GM08714 (cell line): ENCODE measurements around the gene ARRDC1.
"Not testable (repeated sequence)": the region's sequence is repeated elsewhere in the genome, so short reads cannot be mapped to it uniquely, and the experiment has no call there.

Experiments used
- H3K4me3 ChIP-seq: fragments of 200-500 bp; sonication (Bioruptor generic); 2 replicates; pipeline ENCODE4 v1.5.1; 2014; ENCODE audit warnings: mild to moderate bottlenecking, low read length, inconsistent platforms
- ZNF274 ChIP-seq: IDR thresholded peaks from 2 replicates; pipeline ENCODE4 v1.6.1; 2012; ENCODE audit warnings: mild to moderate bottlenecking, low read depth, low read length

The ARRDC1 gene

DNA sequence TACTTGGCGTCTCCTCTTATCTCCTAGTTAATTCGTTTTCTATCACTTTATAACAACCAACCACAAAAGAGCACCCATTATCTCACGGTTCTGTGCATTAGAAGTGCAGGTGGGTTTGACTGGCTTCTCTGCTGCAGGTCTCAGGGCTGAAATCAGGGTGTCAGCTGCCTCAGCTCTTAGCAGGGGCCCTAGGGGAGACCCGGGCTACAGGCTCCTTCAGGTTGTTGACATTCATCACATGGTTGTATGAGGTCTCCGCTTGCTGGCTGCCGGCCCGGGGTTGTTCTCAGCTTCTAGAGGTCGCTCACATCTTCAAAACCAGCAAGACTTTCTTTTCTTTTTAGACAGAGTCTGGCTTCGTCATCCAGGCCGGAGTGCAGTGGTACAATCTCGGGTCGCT lies 12.3 kb upstream of the ARRDC1 start:
- TF ChIP-seq ZNF274: no peak
- H3K4me3 ChIP-seq: no peak overlapping the region

DNA sequence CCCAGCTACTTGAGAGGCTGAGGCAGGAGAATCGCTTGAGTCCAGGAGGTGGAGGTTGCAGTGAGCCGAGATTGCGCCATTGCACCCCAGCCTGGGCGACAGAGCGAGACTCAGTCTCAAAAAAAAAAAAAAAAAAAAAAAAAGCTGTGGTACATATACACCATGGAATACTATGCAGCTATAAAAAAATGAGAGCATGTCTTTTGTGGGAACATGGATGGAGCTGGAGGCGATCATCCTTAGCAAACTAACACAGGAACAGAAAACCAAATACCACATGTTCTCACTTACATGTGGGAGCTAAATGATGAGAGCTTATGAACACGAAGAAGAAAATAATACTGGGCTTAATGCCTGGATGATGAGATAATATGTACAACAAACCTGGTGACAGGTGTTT lies 8.9 kb upstream of the ARRDC1 start:
- not testable (repeated sequence) for H3K4me3 ChIP-seq

GRCh38 chr9:137598943-137599342 lies 6.5 kb upstream of the ARRDC1 start:
- H3K4me3 ChIP-seq: no peak overlapping the region
- TF ChIP-seq ZNF274: no peak

GRCh38 chr9:137602661-137603060 lies 2.8 kb upstream of the ARRDC1 start:
- no peak for TF ChIP-seq ZNF274
- no peak overlapping the region for H3K4me3 ChIP-seq

- H3K4me3 ChIP-seq: no peak overlapping the region
- no peak for TF ChIP-seq ZNF274
Measured at GRCh38 chr9:137603879-137604278, 1.6 kb upstream of the ARRDC1 start.

GRCh38 chr9:137604345-137605086 lies 970 bp upstream of the ARRDC1 start:
- H3K4me3 ChIP-seq: no peak overlapping the region
- no peak for TF ChIP-seq ZNF274

GRCh38 chr9:137606005-137606621 lies 627 bp downstream of the ARRDC1 start:
- TF ChIP-seq ZNF274: no peak
- H3K4me3 ChIP-seq: peak overlapping the region; percentile 91

DNA sequence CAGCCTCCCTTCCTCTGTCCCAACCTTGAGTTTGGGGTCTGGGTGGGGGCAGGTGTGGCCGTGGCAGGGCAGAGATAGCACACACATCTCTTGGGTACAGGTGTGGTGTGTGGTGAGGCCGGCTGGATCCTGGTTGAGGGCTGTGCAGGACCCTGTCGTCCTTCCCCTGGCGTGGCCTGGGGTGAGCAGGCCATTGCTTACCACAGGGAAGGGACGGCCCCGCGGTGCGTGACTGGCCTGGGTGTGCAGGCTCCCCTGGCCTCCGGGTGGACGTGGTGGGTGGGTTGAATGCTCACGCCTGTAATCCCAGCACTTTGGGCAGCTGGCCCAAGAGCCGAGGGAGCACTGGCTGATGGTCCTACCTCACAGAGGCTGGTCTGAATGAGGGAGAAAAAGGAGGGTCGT lies 1.2 kb downstream of the ARRDC1 start:
- H3K4me3 ChIP-seq: peak overlapping the region; percentile 91; the same call in 1 of the 2 replicates
- TF ChIP-seq ZNF274: no peak

- no peak for TF ChIP-seq ZNF274
- H3K4me3 ChIP-seq: no peak overlapping the region; the same call in 1 of the 2 replicates
Measured at GRCh38 chr9:137607141-137607857, 1.8 kb downstream of the ARRDC1 start.

DNA sequence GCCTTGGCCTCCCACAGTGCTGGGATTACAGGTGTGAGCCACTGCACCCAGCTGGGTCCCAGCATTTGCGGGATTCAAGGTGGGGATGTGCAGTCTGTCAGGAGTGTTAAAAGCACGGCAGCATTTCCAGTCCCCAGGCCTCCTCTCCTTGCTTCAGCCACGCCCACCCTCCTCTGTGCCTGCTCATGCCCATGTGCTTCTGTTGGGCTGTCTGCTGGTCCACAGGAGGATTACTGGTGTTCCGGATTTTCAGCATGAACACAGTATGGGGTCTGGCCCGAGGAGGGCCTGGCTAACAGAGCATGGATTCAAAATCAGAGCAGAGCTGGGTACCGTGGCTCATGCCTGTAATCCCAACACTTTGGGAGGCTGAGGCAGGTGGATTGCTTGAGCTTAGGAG lies 5.5 kb downstream of the ARRDC1 start:
- TF ChIP-seq ZNF274: no peak
- no peak overlapping the region for H3K4me3 ChIP-seq

GRCh38 chr9:137611623-137612609 lies 6.4 kb downstream of the ARRDC1 start:
- no peak for TF ChIP-seq ZNF274
- no peak overlapping the region for H3K4me3 ChIP-seq

- no peak for TF ChIP-seq ZNF274
- H3K4me3 ChIP-seq: no peak overlapping the region
Measured at GRCh38 chr9:137612741-137613142, 7.3 kb downstream of the ARRDC1 start.

GRCh38 chr9:137613259-137613658 lies 7.8 kb downstream of the ARRDC1 start:
- TF ChIP-seq ZNF274: no peak
- H3K4me3 ChIP-seq: no peak overlapping the region
